Stomach (tissue), 4 donors: ENCODE measurements around the gene KCNK7.

Experiments
- CTCF ChIP-seq, 7 experiments: fragments of 450-650 bp in 4 of 7; fragments of 200-600 bp in 3 of 7; sonication (generic) in 3 of 7; IDR thresholded peaks; one replicate each; pipeline ENCODE4 v1.5.1; 2016 to 2019; ENCODE audit warnings: antibody characterized with exemption in 7 of 7, control low read depth in 2 of 7, mild to moderate bottlenecking in 1 of 7
- POLR2A ChIP-seq, 4 donors: fragments of 450-650 bp; IDR thresholded peaks; one replicate each; pipeline ENCODE4 v1.6.1; 2016; ENCODE audit warnings: antibody characterized with exemption in 4 of 4, control low read depth in 2 of 4, mild to moderate bottlenecking in 1 of 4, moderate library complexity in 1 of 4
- POLR2AphosphoS5 ChIP-seq, 3 donors: sonication (generic); formaldehyde crosslinking; IDR thresholded peaks; one replicate each; pipeline ENCODE4 v1.6.1; 2016; ENCODE audit warnings: antibody characterized with exemption in 3 of 3

DNA sequence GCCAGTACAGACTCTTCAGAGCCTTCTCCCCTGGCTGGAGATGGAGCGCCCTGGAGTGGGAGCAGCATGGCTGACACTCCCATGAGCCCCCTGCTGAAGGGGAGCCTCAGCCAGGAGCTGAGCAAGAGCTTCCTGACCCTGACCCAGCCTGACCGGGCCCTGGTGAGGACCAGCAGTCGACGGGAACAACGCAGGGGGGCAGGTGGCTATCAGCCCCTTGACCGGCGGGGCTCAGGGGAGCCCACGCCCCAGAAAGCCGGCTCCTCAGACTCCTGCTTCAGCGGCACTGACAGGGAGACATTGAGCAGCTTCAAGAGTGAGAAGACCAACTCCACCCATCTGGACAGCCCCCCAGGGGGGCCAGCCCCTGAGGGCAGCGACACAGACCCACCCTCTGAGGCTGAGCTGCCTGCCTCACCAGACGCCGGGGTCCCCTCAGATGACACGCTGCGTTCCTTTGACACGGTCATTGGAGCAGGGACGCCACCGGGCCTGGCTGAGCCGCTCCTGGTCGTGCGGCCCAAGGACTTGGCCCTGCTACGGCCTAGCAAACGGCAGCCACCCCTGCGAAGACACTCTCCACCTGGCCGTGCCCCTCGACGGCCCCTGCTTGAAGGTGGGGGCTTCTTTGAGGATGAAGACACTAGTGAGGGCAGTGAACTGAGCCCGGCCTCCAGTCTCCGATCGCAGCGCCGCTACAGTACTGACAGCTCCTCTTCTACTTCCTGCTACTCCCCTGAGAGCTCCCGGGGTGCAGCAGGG is 22.6 kb upstream of the KCNK7 start:
- no peak for TF ChIP-seq CTCF (IDR thresholded peaks at IDR 0.05)
- no peak for TF ChIP-seq POLR2AphosphoS5 (IDR thresholded peaks at IDR 0.05)
- no peak for TF ChIP-seq POLR2A (IDR thresholded peaks at IDR 0.05)
